PC-9 (cell line): ENCODE results near the gene ATG5.

ENCODE experiments used
- CTCF ChIP-seq: fragments of 200-600 bp; sonication (generic); conservative IDR thresholded peaks from 2 replicates; pipeline ENCODE4 v1.6.1; 2017; ENCODE audit warnings: mixed run types, antibody characterized with exemption, mild to moderate bottlenecking, moderate library complexity
- EZH2 ChIP-seq: fragments of 200-600 bp; sonication (generic); IDR thresholded peaks from 2 replicates; pipeline ENCODE4 v1.8.0; 2017; ENCODE audit warnings: antibody characterized with exemption, low read depth

- TF ChIP-seq EZH2: no peak
- no peak for TF ChIP-seq CTCF
Measured at GRCh38 chr6:106186172-106186571, 139.4 kb downstream of the ATG5 start.
